Uterus (tissue), 4 donors: Measurements from ENCODE around the gene STIP1. TPM values are rescaled to one million over a fixed set of nuclear protein-coding genes. Genes with fewer than 3 reads are reported as not detected.

Source experiments
- DNase-seq, 2 donors: peaks; one replicate each; pipeline ENCODE4 v3.0.0-alpha.2; 2019 to 2020
- H3K27ac ChIP-seq, 2 donors: fragments of 200-600 bp; sonication (generic); 1 replicate in 1 of 2; 2 replicates in 1 of 2; pipeline ENCODE4 v1.5.1; 2016 to 2018
- H3K27me3 ChIP-seq, 2 donors: fragments of 200-600 bp; sonication (generic); one replicate each; pipeline ENCODE4 v1.5.1; 2018 to 2019; ENCODE audit warnings: control low read depth in 1 of 2
- H3K36me3 ChIP-seq, 2 donors: fragments of 200-600 bp; sonication (generic); one replicate each; pipeline ENCODE4 v1.5.1; 2019; ENCODE audit warnings: control low read depth in 1 of 2
- H3K4me1 ChIP-seq, 2 donors: fragments of 200-600 bp; sonication (generic); one replicate each; pipeline ENCODE4 v1.5.1; 2018 to 2019; ENCODE audit warnings: control low read depth in 1 of 2
- H3K4me3 ChIP-seq, 2 donors: fragments of 200-600 bp; sonication (generic); 1 replicate in 1 of 2; 2 replicates in 1 of 2; pipeline ENCODE4 v1.5.1; 2018 to 2019; ENCODE audit warnings: mild to moderate bottlenecking in 1 of 2
- H3K9me3 ChIP-seq, 2 donors: fragments of 200-600 bp; sonication (generic); one replicate each; pipeline ENCODE4 v1.5.1; 2019; ENCODE audit warnings: control low read depth in 1 of 2
- POLR2A ChIP-seq, 2 donors: fragments of 450-650 bp; IDR thresholded peaks; one replicate each; pipeline ENCODE4 v1.6.1; 2016; ENCODE audit warnings: antibody characterized with exemption in 2 of 2, mild to moderate bottlenecking in 1 of 2, moderate library complexity in 1 of 2
- intact Hi-C: fragments of 100-400 bp; cut with DNase I; formaldehyde crosslinking; loops from one replicate; pipeline ENCODE4 v1.15.1; 2023; ENCODE audit warnings: low total_unique reads
- total RNA-seq, 4 donors: library from RNA; depleted of rRNA in 3 of 4; stranded (reverse); fragments of >200 nt in 3 of 4; gene quantifications; one replicate each; pipeline versions ENCODE4 v1.1.0 to v1.2.4, GENCODE V29; 2014 to 2023
- TF ChIP-seq, protein P1 (sequence below), 4 experiments: fragments of 200-600 bp in 2 of 4; fragments of 450-650 bp in 2 of 4; sonication (generic) in 2 of 4; IDR thresholded peaks; one replicate each; pipeline ENCODE4 v1.5.1; 2016 to 2019; ENCODE audit warnings: antibody characterized with exemption in 4 of 4, mild to moderate bottlenecking in 2 of 4, moderate library complexity in 1 of 4
- donor health status: DM: yes; HTN: yes; CAD: no.

Gene STIP1
- total RNA-seq, 4 donors from 2014 or later: 20.9 to 101 (median 83.8) TPM

DNA sequence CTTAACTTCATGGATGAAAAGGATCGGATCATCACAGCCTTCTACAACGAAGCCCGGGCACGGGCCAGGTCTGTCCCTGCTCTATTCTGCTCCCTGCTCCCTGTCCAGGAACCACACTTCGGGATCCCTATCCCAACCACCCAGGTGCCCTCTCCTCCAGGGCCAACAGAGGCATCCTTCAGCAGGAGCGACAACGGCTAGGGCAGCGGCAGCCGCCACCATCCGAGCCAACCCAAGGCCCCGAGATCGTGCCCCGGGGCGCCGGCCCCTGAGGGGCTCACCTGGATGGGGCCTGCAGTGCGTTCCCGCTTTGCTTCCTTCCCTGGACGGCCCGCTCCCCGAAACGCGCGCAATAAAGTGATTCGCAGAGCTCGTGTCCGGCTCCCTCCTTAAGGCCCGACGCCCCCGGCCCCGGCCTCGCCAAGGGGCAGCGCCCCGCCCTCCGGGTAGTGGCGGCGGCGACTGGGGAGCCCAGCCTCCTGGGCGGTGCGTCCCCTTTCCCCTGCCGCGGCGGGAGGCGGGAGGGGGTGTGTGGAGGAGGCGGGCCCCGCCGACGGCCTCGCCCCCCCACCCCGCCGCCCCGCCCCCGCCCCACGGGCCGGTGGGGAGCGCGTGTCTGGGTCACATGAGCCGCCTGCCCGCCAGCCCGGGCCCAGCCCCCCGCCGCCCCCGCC is 48.1 kb downstream of the STIP1 start, which contains the start of gene VEGFB:
Gene VEGFB (plus strand): TSS at position 672 of the 674 bp plus-strand sequence. CDS start 250 bp downstream, outside the sequence.
- H3K4me1 ChIP-seq: peaks cover 4 to 14% of the 10 kb centered on the region in 2 donors
- DNase-seq: peak; percentile 71 to 80
- H3K36me3 ChIP-seq: no peaks in the 10 kb centered on the region
- H3K4me3 ChIP-seq: peak within 1 kb of the TSS; percentile 76 to 80
- H3K27ac ChIP-seq: peak within 1 kb of the TSS; percentile 90 to 95
- TF ChIP-seq, protein P1, sequence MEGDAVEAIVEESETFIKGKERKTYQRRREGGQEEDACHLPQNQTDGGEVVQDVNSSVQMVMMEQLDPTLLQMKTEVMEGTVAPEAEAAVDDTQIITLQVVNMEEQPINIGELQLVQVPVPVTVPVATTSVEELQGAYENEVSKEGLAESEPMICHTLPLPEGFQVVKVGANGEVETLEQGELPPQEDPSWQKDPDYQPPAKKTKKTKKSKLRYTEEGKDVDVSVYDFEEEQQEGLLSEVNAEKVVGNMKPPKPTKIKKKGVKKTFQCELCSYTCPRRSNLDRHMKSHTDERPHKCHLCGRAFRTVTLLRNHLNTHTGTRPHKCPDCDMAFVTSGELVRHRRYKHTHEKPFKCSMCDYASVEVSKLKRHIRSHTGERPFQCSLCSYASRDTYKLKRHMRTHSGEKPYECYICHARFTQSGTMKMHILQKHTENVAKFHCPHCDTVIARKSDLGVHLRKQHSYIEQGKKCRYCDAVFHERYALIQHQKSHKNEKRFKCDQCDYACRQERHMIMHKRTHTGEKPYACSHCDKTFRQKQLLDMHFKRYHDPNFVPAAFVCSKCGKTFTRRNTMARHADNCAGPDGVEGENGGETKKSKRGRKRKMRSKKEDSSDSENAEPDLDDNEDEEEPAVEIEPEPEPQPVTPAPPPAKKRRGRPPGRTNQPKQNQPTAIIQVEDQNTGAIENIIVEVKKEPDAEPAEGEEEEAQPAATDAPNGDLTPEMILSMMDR (IDR thresholded peaks at IDR 0.05): no peak
- peak; percentile 36 to 56 for TF ChIP-seq POLR2A (IDR thresholded peaks at IDR 0.05)
- no peaks in the 10 kb centered on the region for H3K9me3 ChIP-seq
- intact Hi-C loops: no loop called here
- no peaks in the 10 kb centered on the region for H3K27me3 ChIP-seq

DNA sequence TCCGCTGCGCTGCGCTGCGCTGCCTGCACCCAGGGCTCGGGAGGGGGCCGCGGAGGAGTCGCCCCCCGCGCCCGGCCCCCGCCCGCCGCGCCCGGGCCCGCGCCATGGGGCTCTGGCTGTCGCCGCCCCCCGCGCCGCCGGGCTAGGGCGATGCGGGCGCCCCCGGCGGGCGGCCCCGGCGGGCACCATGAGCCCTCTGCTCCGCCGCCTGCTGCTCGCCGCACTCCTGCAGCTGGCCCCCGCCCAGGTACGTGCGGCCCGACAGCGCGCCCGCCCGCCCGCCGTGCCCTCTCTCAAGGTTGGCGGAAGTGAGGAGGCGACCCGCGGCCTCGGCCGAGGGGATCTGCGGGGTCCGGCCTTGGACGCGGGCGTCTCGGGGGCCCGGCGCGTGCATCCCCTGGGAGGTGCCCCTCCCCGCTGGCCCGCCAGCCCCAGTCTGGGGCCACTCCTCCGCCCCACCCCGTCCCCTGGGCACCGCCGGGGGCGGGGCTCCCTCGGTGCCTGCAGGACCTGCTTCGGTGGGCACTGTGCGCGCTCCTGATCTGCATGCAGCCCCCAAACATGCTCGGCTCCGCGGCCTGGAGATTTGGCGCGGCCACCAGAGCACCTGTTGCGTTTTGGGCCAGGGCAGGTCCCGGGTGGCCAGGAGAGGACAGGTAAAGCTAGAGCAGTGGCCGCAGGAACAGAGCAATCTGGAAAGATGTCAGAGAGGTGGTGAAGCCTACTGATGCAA is 48.8 kb downstream of the STIP1 start:
- Histone ChIP-seq H3K36me3 (no peaks in the 10 kb centered on the region), H3K4me1 (peaks cover 4 to 9% of the 10 kb centered on the region in 2 donors), H3K27ac (peak overlapping the region; percentile 90 to 95), H3K27me3 (no peaks in the 10 kb centered on the region), H3K4me3 (peak overlapping the region; percentile 42 to 80), H3K9me3 (no peaks in the 10 kb centered on the region)
- intact Hi-C loops: no loop called here
- TF ChIP-seq POLR2A (IDR thresholded peaks at IDR 0.05): peak in 1 of 2 donors; percentile 54
- TF ChIP-seq, protein P1 (IDR thresholded peaks at IDR 0.05): peak in 3 of 4 experiments; percentile 8 to 21 (median 16)
- peak in 1 of 2 donors; percentile 42 for DNase-seq

DNA sequence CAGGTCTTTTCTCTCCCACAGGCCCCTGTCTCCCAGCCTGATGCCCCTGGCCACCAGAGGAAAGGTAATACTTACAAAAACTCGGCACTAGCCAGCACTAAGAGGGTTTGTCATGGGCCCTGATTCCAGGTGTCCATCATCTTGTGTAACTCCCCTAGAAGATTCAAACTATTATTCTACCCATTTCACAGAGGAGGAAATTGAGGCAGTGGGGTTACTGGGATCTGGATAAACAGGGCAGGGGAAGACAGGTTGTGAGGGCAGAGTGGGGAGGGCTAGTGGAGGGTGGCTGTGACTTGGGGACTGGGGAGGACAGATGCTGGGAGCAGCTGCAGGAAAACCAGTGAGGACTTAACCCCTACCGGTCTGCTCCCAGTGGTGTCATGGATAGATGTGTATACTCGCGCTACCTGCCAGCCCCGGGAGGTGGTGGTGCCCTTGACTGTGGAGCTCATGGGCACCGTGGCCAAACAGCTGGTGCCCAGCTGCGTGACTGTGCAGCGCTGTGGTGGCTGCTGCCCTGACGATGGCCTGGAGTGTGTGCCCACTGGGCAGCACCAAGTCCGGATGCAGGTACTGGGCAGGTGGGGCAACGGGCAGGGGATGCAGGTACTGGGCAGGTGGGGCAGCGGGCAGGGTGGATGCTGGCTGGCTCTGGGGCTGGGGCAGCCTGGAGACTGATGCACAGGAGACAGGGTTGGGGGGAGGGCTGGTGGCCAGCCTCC is 49.6 kb downstream of the STIP1 start:
- peak in 1 of 2 donors; percentile 22 for DNase-seq
- H3K4me1 ChIP-seq: peaks cover 4 to 8% of the 10 kb centered on the region in 2 donors
- intact Hi-C loops: no loop called here
- peak overlapping the region; percentile 90 to 95 for H3K27ac ChIP-seq
- H3K9me3 ChIP-seq: no peaks in the 10 kb centered on the region
- no peaks in the 10 kb centered on the region for H3K36me3 ChIP-seq
- TF ChIP-seq, protein P1 (IDR thresholded peaks at IDR 0.05): no peak
- TF ChIP-seq POLR2A (IDR thresholded peaks at IDR 0.05): no peak
- H3K27me3 ChIP-seq: no peaks in the 10 kb centered on the region
- H3K4me3 ChIP-seq: peak overlapping the region; percentile 42 to 80

DNA sequence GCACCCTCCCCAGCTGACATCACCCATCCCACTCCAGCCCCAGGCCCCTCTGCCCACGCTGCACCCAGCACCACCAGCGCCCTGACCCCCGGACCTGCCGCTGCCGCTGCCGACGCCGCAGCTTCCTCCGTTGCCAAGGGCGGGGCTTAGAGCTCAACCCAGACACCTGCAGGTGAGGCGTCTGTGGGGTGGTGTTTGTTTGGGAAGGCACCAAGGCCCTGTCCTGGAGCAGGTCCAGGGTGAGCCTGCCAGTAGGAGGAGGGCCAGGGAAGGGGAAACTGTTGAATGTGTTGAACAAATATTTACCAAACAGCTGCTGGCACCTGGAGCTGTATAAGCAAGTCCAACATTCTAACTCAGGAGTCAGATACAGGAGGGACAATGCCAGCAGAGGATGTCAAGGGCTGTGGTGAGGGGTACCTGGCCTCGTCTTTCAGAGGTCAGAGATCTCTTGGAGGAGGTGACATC is 51.5 kb downstream of the STIP1 start:
- no peak overlapping the region for H3K4me3 ChIP-seq
- no peak overlapping the region for H3K27ac ChIP-seq
- H3K9me3 ChIP-seq: no peaks in the 10 kb centered on the region
- no peaks in the 10 kb centered on the region for H3K27me3 ChIP-seq
- H3K36me3 ChIP-seq: no peaks in the 10 kb centered on the region
- intact Hi-C loops: no loop called here
- H3K4me1 ChIP-seq: peaks cover 0 to 13% of the 10 kb centered on the region in 2 donors
- DNase-seq: peak in 1 of 2 donors; percentile 20
- TF ChIP-seq POLR2A (IDR thresholded peaks at IDR 0.05): no peak

DNA sequence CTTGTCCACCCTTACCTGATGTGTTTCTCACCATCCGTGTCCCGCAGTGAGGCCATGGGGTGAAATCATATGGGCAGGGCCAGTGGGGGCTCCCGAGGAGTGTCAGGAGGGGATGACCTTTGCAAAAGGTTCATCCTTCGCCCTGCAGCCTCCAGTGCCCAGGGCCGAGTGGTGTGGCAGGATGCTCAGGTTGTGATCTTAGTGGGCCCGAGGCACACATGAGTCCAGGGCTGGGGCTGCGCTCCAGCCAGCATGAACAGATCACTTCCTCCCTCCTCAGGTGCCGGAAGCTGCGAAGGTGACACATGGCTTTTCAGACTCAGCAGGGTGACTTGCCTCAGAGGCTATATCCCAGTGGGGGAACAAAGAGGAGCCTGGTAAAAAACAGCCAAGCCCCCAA is 52.1 kb downstream of the STIP1 start:
- intact Hi-C loops: no loop called here
- Histone ChIP-seq H3K9me3 (no peaks in the 10 kb centered on the region), H3K27me3 (no peaks in the 10 kb centered on the region), H3K36me3 (no peaks in the 10 kb centered on the region), H3K4me1 (peaks cover 0 to 18% of the 10 kb centered on the region in 2 donors), H3K27ac (no peak overlapping the region), H3K4me3 (no peak overlapping the region)
- TF ChIP-seq, protein P1 (IDR thresholded peaks at IDR 0.05): no peak
- TF ChIP-seq POLR2A (IDR thresholded peaks at IDR 0.05): no peak
- DNase-seq: no peak
